Measurements from ENCODE around the gene PLXNB3.

DNA sequence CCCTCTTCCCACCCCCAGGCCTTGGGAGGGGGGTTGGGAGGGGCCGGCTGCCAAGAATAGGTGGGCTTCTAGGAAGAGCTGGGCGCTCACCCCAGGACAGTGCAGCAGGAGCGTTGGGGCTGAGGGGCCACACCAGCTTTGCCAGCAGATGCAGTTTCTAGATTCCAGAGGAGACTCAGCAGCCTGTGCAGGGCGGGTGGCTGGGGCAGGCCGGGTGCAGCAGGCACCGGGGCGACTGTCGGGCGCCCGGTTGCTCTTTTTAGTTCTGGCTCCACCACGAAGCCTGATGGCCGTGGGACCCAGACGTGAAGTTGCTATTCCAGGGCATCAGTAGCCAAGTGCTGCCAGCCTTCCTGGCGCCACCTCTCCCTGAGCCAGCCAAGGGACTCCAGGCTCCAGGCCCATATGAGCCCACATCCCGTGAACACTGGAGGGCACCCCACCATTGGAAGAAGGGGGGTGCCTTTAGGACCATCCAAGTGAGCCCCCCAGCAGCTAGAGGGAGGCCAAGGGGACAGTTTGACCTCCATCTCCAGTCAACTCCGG is 36.2 kb downstream of the PLXNB3 start:
- TF ChIP-seq POLR2A (IDR thresholded peaks at IDR 0.05; ENCODE audit: low read length) (peak; percentile 15), GATA1 (IDR thresholded peaks at IDR 0.05; ENCODE audit: low read depth, low read length) (no peak)
